DND-41 (cell line): ENCODE results near the gene TMEM119.

Experiments used
- EZH2 ChIP-seq: IDR thresholded peaks from 3 replicates; pipeline ENCODE4 v1.6.1; 2012; ENCODE audit warnings: borderline replicate concordance, low read depth, mild to moderate bottlenecking, moderate library complexity, low read length, inconsistent platforms; ENCODE audit not compliant: severe bottlenecking
- TF ChIP-seq, protein P1 (sequence below): IDR thresholded peaks from 2 replicates; pipeline ENCODE4 v1.5.1; 2012; ENCODE audit warnings: borderline replicate concordance, low read length, moderate library complexity, mild to moderate bottlenecking; ENCODE audit not compliant: poor library complexity, severe bottlenecking; ENCODE audit errors: extremely low read depth

DNA sequence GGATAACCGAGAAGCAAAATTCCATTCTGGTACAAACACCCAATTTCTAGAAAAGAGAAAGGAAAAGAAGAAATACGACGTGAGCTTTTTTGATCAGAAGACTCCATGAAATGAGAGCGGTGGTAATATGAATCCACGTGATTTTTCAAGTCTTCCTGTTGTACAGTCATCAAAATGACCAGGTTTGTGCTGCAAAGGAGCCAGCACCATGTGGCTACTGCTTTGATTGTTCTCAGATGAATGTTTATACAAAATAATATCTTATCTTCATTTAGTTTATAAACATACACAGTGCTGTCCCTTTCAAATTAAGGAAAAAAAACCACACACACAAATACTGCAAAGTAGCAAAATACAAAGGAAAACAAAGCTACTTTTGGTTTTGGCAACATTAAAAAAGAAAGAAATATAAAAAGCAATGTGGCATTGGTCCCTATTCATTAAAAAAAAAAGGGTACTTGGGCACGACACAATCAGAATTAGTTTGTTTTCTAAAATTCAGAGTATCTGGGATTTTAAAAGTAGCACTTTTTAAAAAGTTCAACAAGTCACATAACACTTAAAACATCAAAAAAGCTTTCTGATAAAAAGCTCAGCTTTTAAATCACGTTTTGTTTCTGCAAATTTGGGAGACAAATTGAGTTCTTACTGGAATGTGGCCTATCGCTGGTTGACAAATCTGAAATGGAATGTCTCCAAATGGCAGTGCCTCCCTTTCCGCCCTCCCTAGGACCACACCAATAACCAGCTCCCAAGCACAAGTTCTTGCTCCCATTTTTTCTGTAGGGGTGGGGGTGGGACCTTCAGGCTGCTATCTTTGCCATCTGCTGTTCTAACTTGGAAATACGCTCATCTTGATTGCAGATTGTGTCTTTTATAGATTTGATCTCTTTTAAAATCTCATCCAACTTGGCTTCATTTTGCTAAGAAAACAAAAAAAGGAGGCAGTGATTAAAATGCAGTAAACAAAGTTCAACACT, 49.0 kb upstream of the TMEM119 start:
- TF ChIP-seq, protein P1, sequence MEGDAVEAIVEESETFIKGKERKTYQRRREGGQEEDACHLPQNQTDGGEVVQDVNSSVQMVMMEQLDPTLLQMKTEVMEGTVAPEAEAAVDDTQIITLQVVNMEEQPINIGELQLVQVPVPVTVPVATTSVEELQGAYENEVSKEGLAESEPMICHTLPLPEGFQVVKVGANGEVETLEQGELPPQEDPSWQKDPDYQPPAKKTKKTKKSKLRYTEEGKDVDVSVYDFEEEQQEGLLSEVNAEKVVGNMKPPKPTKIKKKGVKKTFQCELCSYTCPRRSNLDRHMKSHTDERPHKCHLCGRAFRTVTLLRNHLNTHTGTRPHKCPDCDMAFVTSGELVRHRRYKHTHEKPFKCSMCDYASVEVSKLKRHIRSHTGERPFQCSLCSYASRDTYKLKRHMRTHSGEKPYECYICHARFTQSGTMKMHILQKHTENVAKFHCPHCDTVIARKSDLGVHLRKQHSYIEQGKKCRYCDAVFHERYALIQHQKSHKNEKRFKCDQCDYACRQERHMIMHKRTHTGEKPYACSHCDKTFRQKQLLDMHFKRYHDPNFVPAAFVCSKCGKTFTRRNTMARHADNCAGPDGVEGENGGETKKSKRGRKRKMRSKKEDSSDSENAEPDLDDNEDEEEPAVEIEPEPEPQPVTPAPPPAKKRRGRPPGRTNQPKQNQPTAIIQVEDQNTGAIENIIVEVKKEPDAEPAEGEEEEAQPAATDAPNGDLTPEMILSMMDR = no peak
- no peak for TF ChIP-seq EZH2
